Activated CD4-positive, alpha-beta memory T cell treated with anti-CD3 and anti-CD28 coated beads for 36 hours (primary cell): ENCODE data around the gene CBX4. TPM values are rescaled to one million over a fixed set of nuclear protein-coding genes. Genes with fewer than 3 reads are reported as not detected.
"Not testable (repeated sequence)": the region's sequence is repeated elsewhere in the genome, so short reads cannot be mapped to it uniquely, and the experiment has no call there.

Experiments
- CTCF ChIA-PET: fragments of 350-600 bp; sonication (Branson Sonifier 250); formaldehyde crosslinking; loops from one replicate; lab custom pipeline; 2021; ENCODE audit warnings: antibody characterized with exemption, inconsistent platforms; lab: Charles Lee
- POLR2A ChIA-PET: fragments of 350-600 bp; sonication (Branson Sonifier 250); formaldehyde crosslinking; loops from one replicate; lab custom pipeline; 2021; ENCODE audit warnings: antibody characterized with exemption; lab: Charles Lee
- DNase-seq: peaks from one replicate; pipeline ENCODE4 v3.0.0-alpha.2; 2020
- H3K27ac Mint-ChIP-seq: one replicate; pipeline ENCODE4 v1.8.0; 2021; ENCODE audit warnings: mixed read lengths
- H3K27me3 Mint-ChIP-seq: one replicate; pipeline ENCODE4 v1.8.0; 2021; ENCODE audit warnings: mixed read lengths
- H3K36me3 Mint-ChIP-seq: one replicate; pipeline ENCODE4 v1.8.0; 2021; ENCODE audit warnings: mixed read lengths
- H3K4me1 Mint-ChIP-seq: one replicate; pipeline ENCODE4 v1.8.0; 2021; ENCODE audit warnings: low read depth, mixed read lengths
- H3K4me3 Mint-ChIP-seq: one replicate; pipeline ENCODE4 v1.8.0; 2021; ENCODE audit warnings: mild to moderate bottlenecking, mixed read lengths
- H3K9me3 Mint-ChIP-seq: one replicate; pipeline ENCODE4 v1.8.0; 2021; ENCODE audit warnings: mixed read lengths
- intact Hi-C: fragments of 100-400 bp; cut with micrococcal nuclease; formaldehyde crosslinking; loops from one replicate; pipeline ENCODE4 v1.15.1; 2023
- total RNA-seq, 2 experiments: library from RNA; stranded (reverse); gene quantifications; one replicate each; pipeline ENCODE4 v1.2.3, GENCODE V29; 2021

Gene CBX4
- total RNA-seq, 2 experiments from 2014 or later, result 14.0 to 14.2 TPM

DNA sequence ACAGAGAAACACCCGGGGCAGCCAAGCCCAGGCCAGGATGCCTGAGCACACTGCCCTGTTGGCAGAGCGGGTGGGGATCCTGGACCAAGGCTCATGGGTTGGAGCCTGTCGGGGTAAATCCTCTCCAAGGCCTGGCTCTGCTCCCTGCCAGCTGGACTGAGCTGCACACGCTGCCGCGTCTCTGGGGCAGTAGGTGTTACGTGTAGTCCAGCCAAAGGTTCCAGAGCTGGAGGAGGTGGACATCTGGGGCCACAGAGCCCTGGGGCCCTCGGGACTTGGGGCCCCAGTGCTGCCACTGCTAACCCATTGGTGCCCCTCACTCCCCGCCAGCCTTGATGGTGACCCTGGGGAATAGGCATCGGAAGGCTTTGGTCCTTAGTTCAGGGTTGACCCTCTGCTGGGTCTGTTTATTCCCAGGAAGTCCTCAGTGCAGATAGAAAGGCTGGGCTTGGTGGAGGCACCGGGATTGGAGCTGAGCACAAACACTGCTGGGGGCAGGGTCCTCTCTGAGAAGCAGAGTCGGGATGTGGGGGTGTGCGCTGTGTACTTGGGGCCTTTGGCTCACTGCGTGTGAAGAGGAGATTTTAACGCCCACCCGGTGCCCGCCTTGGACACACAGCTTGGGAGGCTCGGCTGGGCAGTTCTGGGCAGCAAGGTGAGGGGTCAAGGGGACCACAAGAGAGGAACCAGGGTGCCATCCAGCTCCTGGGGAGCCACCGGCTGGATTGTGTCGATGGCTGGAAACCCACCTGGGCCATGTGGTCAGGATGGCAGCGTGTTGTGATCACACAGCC, 16.3 kb upstream of the CBX4 start:
- POLR2A ChIA-PET, result no interaction called here
- Mint-ChIP-seq H3K4me3 (no peak overlapping the region), H3K4me1 (peaks cover 3% of the 10 kb centered on the region), H3K36me3 (no peaks in the 10 kb centered on the region), H3K27ac (no peak overlapping the region), H3K27me3 (peaks cover 9% of the 10 kb centered on the region), H3K9me3 (no peaks in the 10 kb centered on the region)
- no peak for DNase-seq
- intact Hi-C loops, result no loop called here
- CTCF ChIA-PET, result interaction anchor here (0.7 to 1.1 kb wide), 3 partner anchors 9 to 12 kb away, joined by 3 to 4 read pairs (median 3); no protein-coding TSS in a partner anchor

DNA sequence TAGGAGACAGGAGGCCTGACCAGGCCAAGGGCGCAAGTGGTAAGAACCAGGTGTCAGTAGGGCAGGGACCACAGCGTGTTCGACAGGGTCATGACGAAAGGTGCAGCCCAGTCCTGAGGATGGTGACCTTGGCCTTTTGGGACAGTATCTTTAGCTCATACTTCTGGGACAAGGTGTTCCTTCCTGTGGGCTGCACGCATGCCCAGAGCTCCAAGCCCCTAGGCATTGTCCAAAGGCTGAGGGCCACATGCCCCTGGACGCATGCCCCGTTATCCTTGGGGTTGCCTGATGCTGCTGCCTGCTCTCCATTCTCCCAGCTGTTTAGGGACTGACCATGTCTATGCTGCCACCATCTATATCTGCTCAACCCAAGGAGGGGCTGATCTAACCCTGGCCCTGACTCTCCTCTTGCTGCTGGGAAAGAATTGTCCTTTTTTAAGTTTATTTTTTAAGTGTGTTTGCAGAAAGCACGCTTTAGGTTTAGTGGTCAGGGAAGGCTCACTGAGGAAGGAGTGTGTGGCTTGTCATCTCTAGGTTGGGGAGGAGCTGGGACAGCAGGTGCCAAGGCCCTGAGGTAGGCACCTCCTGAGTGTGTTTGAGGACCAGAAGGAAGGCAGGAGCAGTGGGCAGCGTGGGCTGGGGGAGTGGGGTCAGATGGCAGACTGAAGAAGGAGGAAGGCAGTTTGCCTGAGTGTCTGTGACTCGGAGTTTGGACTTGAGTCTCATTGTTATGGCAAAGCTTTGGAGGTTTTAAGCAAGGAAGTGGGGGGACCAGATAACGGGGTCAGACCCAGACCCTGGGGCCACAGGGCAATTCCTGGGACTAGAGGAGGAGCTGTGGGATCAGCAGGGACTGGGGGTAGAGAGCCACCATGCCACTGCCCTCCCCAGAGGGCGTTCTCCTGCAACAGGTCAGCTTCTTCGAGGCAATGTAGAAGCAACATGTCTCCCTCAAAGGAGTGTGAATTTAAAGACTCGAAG, 15.1 kb upstream of the CBX4 start:
- intact Hi-C loops, result no loop called here
- Mint-ChIP-seq H3K4me1 (peaks cover 3% of the 10 kb centered on the region), H3K27ac (no peak overlapping the region), H3K4me3 (no peak overlapping the region), H3K27me3 (peaks cover 9% of the 10 kb centered on the region), H3K36me3 (no peaks in the 10 kb centered on the region), H3K9me3 (no peaks in the 10 kb centered on the region)
- no peak for DNase-seq
- ChIA-PET POLR2A (interaction anchor here (0.9 kb wide), 1 partner anchor 15 kb away, joined by 3 read pairs; the partner anchor contains the start of gene CBX4), CTCF (interaction anchor here (0.7 to 1.2 kb wide), 4 partner anchors 8 to 15 kb away, joined by 3 to 4 read pairs (median 4); partner anchors contain the start of gene CBX4)

DNA sequence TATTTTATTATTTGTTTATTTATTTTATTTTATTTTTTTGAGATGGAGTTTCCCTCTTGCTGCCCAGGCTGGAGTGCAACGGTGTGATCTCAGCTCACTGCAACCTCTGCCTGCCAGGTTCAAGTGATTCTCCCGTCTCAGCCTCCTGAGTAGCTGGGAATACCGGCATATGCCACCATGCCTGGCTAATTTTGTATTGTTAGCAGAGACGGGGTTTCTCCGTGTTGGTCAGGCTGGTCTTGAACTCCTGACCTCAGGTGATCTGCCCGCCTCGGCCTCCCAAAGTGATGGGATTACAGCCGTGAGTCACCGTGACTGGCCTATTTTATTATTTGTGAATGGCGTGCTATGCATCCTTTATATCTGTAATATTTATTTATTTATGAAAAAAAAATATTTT, 13.9 kb upstream of the CBX4 start:
- intact Hi-C loops, result not testable (repeated sequence)

DNA sequence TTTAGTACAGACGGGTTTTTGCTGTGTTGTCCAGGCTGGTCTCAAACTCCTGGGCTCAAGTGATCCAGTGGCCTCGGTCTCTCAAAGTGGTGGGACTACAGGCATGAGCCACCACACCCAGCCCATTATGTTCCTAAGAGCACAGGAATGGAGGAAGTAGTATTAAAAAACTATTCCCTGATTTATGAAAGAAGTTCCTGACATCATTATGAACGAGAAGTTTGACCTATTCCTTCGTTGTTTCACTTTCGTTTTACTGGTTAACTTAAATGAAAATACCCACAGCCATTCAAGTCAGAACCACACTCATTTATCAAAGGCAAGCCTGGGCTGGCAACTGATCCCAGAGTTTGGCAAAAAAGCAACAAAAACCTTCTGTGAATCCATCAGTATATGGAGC, 13.5 kb upstream of the CBX4 start:
- ChIA-PET POLR2A (interaction anchor here (0.5 kb wide), 1 partner anchor 387 kb away, joined by 3 read pairs; no protein-coding TSS in a partner anchor), CTCF (interaction anchor here (1.2 to 1.3 kb wide), 2 partner anchors 8 to 152 kb away, joined by 4 read pairs; no protein-coding TSS in a partner anchor)
- Mint-ChIP-seq H3K4me1 (peaks cover 3% of the 10 kb centered on the region), H3K27me3 (peaks cover 6% of the 10 kb centered on the region), H3K4me3 (peak overlapping the region; percentile 16), H3K9me3 (no peaks in the 10 kb centered on the region), H3K27ac (no peak overlapping the region), H3K36me3 (no peaks in the 10 kb centered on the region)
- DNase-seq, result no peak
- intact Hi-C loops, result no loop called here

More for the DNA sequence above, 13.9 kb upstream of the CBX4 start:
- H3K36me3 Mint-ChIP-seq, POLR2A ChIA-PET, DNase-seq, H3K27me3 Mint-ChIP-seq, H3K4me3 Mint-ChIP-seq, H3K27ac Mint-ChIP-seq, H3K4me1 Mint-ChIP-seq, H3K9me3 Mint-ChIP-seq: not testable (repeated sequence)
- CTCF ChIA-PET, result interaction anchor here (1.2 to 1.3 kb wide), 2 partner anchors 8 to 152 kb away, joined by 4 read pairs; no protein-coding TSS in a partner anchor

DNA sequence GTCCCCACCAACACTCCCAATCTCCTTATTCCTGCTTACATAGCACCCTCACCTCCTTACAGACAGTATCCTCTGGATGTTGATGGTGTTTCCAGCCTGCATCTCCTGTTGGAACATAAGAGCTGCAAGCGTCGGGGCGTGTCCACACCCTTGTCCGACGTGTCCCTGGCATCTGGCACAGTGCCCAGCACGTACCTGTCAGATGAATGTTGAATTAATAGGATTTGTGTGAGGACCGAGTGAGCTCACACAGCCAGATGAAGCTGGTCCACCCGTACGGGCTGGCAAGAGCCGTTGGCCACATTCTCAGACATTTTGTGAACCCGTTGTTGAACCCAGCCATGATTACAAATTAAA, 12.2 kb upstream of the CBX4 start:
- peaks cover 4% of the 10 kb centered on the region for H3K27me3 Mint-ChIP-seq
- no peaks in the 10 kb centered on the region for H3K9me3 Mint-ChIP-seq
- H3K36me3 Mint-ChIP-seq, result no peaks in the 10 kb centered on the region
- DNase-seq, result no peak
- H3K4me3 Mint-ChIP-seq, result no peak overlapping the region
- peaks cover 3% of the 10 kb centered on the region for H3K4me1 Mint-ChIP-seq
- POLR2A ChIA-PET, result interaction anchor here (0.6 kb wide), 1 partner anchor 12 kb away, joined by 3 read pairs; no protein-coding TSS in a partner anchor
- intact Hi-C loops, result no loop called here
- no peak overlapping the region for H3K27ac Mint-ChIP-seq
- CTCF ChIA-PET, result interaction anchor here (1.1 to 2.6 kb wide), 2 partner anchors 11 to 157 kb away, joined by 3 to 10 read pairs; partner anchors contain the start of gene CBX4

DNA sequence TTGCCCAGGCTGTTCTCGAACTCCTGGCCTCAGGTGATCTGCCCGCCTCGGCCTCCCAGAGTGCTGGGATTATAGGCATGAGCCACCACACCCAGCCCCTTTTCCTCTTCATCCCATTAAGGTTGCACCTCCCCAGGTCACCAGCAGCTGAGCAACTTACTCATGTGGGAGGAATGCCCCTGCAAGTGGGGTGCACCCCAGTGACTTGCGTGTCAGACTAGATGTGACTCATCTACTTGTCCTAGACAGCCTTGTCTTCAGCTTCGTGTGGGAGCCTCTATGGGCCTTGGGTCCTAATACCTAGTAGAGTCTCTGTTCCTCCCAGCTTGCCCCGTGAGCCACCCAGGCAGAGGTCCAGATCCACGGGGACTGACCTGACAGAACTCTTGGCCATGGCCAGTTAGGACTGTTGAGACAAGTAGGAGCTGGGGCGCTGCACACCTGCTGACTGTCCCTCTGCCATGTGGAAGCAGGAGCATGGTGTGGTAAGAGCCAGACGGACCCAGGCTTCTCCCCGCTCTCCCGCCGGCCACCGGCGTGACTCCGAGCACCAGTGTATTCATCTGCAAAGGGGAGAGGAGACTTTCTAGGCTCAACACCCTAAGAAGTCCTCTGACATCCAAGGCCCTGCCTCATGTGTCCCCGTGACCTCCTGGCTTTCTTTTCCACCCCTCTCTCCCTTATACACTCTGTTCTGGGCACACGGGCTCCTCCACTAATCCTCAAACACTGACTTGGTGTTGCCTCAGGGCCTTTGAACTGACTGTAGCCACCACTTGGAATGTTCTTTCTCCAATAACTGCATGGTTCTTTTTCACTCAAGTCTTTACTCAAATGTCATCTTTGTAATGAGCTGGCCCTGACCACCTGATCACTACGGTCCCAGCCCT, 11.6 kb upstream of the CBX4 start:
- no peak for DNase-seq
- CTCF ChIA-PET, result interaction anchor here (1.1 to 2.6 kb wide), 2 partner anchors 10 to 158 kb away, joined by 3 to 10 read pairs; partner anchors contain the start of gene CBX4
- no peak overlapping the region for H3K27ac Mint-ChIP-seq
- POLR2A ChIA-PET, result no interaction called here
- H3K4me1 Mint-ChIP-seq, result peaks cover 3% of the 10 kb centered on the region
- H3K4me3 Mint-ChIP-seq, result no peak overlapping the region
- H3K9me3 Mint-ChIP-seq, result no peaks in the 10 kb centered on the region
- peaks cover 8% of the 10 kb centered on the region for H3K27me3 Mint-ChIP-seq
- H3K36me3 Mint-ChIP-seq, result no peaks in the 10 kb centered on the region
- intact Hi-C loops, result no loop called here

DNA sequence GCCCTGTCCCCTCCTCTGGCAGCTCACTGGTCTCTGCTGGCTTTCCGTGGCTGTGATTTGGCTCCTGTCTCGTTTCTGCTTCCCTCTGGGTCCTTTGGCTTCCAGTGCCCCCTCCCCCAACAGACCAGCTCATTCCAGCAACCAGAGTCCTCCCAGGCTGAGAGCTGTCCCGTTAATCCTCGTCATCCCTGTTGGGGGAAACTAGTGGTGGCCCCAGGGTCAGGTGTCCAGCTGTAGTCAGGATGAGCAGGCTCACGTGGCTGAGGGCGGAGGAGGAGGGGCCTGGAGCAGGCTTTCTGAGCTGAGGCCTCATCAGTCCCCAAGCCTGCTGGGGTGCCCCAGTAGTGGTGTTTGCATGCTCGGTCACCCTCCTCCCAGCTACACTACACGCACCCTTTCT, 10.7 kb upstream of the CBX4 start:
- Mint-ChIP-seq H3K9me3 (no peaks in the 10 kb centered on the region), H3K4me1 (peaks cover 3% of the 10 kb centered on the region), H3K27ac (no peak overlapping the region), H3K27me3 (peaks cover 11% of the 10 kb centered on the region), H3K36me3 (no peaks in the 10 kb centered on the region), H3K4me3 (no peak overlapping the region)
- CTCF ChIA-PET, result interaction anchor here (2.6 kb wide), 1 partner anchor 10 kb away, joined by 10 read pairs; the partner anchor contains the start of gene CBX4
- no peak for DNase-seq
- POLR2A ChIA-PET, result no interaction called here
- intact Hi-C loops, result loop anchor here (10.0 kb wide), 1 partner anchor 75 kb away; no protein-coding TSS in a partner anchor

DNA sequence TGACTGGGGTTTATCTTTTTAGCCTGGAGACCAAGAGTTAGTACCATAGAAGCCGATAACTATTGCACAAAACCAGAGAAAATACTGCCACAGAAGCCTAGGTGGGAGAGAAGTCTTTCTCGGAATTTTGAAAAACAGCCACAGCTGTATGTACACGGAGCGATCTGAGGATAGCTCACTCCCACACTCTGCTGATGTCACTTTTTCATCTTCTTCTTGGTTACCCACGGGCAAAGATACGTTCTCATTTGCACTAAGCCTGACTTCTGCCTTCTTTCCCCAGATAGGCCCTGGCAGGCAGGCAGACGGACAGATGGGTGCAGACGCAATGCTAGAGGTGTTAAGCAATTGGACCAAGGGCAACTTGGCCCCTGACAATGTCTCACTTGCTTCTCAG, 9.1 kb upstream of the CBX4 start:
- Mint-ChIP-seq H3K9me3 (no peaks in the 10 kb centered on the region), H3K4me1 (peaks cover 6% of the 10 kb centered on the region), H3K27me3 (peaks cover 14% of the 10 kb centered on the region), H3K36me3 (no peaks in the 10 kb centered on the region), H3K4me3 (no peak overlapping the region), H3K27ac (no peak overlapping the region)
- CTCF ChIA-PET, result interaction anchor here (0.6 to 0.8 kb wide), 2 partner anchors 102 to 125 kb away, joined by 3 to 4 read pairs; no protein-coding TSS in a partner anchor
- intact Hi-C loops, result loop anchor here (10.0 kb wide), 1 partner anchor 76 kb away; no protein-coding TSS in a partner anchor
- POLR2A ChIA-PET, result no interaction called here
- DNase-seq, result no peak

DNA sequence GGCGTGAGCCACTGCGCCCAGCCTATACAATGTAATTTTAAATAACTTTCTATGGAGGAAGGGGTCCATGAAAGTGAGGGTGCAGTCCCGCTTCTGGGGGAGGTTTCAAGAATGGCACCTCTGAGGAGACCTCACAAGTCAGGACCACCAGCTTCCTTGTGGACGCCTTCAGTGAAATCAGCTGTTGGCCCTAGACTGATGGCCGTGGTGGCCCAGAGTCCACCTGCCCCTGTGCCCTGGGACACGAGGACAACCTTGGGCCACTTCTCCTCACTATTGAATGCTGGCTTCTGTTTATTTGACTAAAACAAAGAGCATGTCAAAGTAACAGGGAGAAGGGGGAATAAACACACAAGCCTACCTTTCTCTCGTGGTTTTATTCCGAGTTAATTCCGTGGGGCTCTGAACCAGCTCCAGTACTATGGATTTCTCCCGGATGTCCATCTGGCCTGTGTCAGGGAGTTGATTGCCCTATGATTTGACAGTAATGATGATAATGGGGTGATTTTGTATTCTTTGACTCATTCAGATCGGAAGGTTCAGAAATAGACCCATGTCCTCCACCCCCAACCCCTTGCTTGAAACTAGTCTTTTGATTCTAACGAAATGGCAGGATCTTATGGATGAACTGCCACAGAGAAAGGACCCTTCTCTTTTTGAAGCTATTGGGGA, 8.6 kb upstream of the CBX4 start:
- intact Hi-C loops, result loop anchor here (10.0 kb wide), 1 partner anchor 77 kb away; no protein-coding TSS in a partner anchor

DNA sequence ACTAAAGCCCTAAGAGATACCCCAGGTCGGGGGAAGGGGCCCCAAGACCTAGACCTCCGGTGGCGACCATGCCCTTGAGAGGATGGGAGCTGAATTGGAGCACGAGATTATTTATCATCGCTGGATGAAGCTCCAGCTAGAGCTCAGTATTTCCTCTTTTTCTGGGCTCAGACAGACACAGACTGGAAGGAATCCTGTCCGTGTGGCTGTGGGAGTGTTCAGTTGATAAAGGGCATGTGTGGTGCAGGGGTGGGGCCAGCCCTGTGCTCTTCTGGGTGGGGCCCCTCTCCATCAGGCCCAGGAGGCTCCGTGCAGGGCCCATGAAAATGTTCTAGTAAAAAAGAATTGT, 6.3 kb upstream of the CBX4 start:
- H3K9me3 Mint-ChIP-seq, result no peaks in the 10 kb centered on the region
- ChIA-PET POLR2A (no interaction called here), CTCF (interaction anchor here (1.0 to 3.0 kb wide), 4 partner anchors 8 to 70 kb away, joined by 3 to 13 read pairs (median 4); no protein-coding TSS in a partner anchor)
- no peak for DNase-seq
- peaks cover 17% of the 10 kb centered on the region for H3K4me1 Mint-ChIP-seq
- no peak overlapping the region for H3K27ac Mint-ChIP-seq
- intact Hi-C loops, result loop anchor here (10.0 kb wide), 1 partner anchor 79 kb away; no protein-coding TSS in a partner anchor
- H3K4me3 Mint-ChIP-seq, result no peak overlapping the region
- no peaks in the 10 kb centered on the region for H3K36me3 Mint-ChIP-seq
- H3K27me3 Mint-ChIP-seq, result peaks cover 33% of the 10 kb centered on the region

More for the DNA sequence above, 8.6 kb upstream of the CBX4 start:
- ChIA-PET CTCF (interaction anchor here (0.8 to 1.1 kb wide), 2 partner anchors 39 to 102 kb away, joined by 3 read pairs; no protein-coding TSS in a partner anchor), POLR2A (no interaction called here)
- peaks cover 17% of the 10 kb centered on the region for H3K27me3 Mint-ChIP-seq
- no peak for DNase-seq
- no peaks in the 10 kb centered on the region for H3K36me3 Mint-ChIP-seq
- H3K9me3 Mint-ChIP-seq, result no peaks in the 10 kb centered on the region
- H3K4me1 Mint-ChIP-seq, result peaks cover 8% of the 10 kb centered on the region
- no peak overlapping the region for H3K27ac Mint-ChIP-seq
- no peak overlapping the region for H3K4me3 Mint-ChIP-seq
